HepG2 (cell line): Measurements from ENCODE around the gene PDPR.
"Not testable (repeated sequence)": the region's sequence is repeated elsewhere in the genome, so short reads cannot be mapped to it uniquely, and the experiment has no call there.

ENCODE experiments used
- ATF6 ChIP-seq: sonication (generic); formaldehyde crosslinking; conservative IDR thresholded peaks from 2 replicates; pipeline ENCODE4 v1.4.0; 2020; ENCODE audit warnings: missing genetic modification reagents
- FOSL2 ChIP-seq: sonication (generic); formaldehyde crosslinking; IDR thresholded peaks from 2 replicates; pipeline ENCODE4 v1.4.0; 2020; ENCODE audit warnings: missing genetic modification reagents
- MIXL1 ChIP-seq: IDR thresholded peaks from 2 replicates; pipeline ENCODE4 v1.6.1; 2016
- SP5 ChIP-seq: IDR thresholded peaks from 2 replicates; pipeline ENCODE4 v1.6.1; 2016; ENCODE audit warnings: low read depth, borderline replicate concordance
- STAT6 ChIP-seq: sonication (generic); formaldehyde crosslinking; IDR thresholded peaks from 2 replicates; pipeline ENCODE4 v1.4.0; 2020; ENCODE audit warnings: missing genetic modification reagents, mild to moderate bottlenecking, borderline replicate concordance
- TEAD3 ChIP-seq: optimal IDR thresholded peaks from 2 replicates; pipeline ENCODE3; 2016; ENCODE audit warnings: borderline replicate concordance
- THAP7 ChIP-seq: sonication (generic); formaldehyde crosslinking; IDR thresholded peaks from 2 replicates; pipeline ENCODE4 v1.8.1; 2023; ENCODE audit warnings: mild to moderate bottlenecking, missing genetic modification reagents
- ZNF335 ChIP-seq: sonication (generic); formaldehyde crosslinking; IDR thresholded peaks from 2 replicates; pipeline ENCODE4 v1.4.0; 2020; ENCODE audit warnings: missing genetic modification reagents
- TF ChIP-seq, protein P1 (sequence below): sonication (generic); formaldehyde crosslinking; IDR thresholded peaks from 2 replicates; pipeline ENCODE4 v1.5.0; 2020; ENCODE audit warnings: mild to moderate bottlenecking, missing genetic modification reagents, moderate library complexity
- TF ChIP-seq, protein P2 (sequence below), 2 experiments: IDR thresholded peaks; 2 replicates each; pipeline ENCODE4 v1.6.1; 2011 to 2012; ENCODE audit warnings: low read length in 2 of 2, borderline replicate concordance in 1 of 2, low read depth in 1 of 2, mild to moderate bottlenecking in 1 of 2, moderate library complexity in 1 of 2

GRCh38 chr16:70203508-70203907 is 89.4 kb downstream of the PDPR start:
- TF ChIP-seq STAT6; TEAD3 (CRISPR knock-in tag); MIXL1 (CRISPR knock-in tag); ATF6 (CRISPR knock-in tag); THAP7; SP5 (CRISPR knock-in tag); FOSL2 (CRISPR knock-in tag); ZNF335 (CRISPR knock-in tag): not testable (repeated sequence)
- TF ChIP-seq, protein P1, sequence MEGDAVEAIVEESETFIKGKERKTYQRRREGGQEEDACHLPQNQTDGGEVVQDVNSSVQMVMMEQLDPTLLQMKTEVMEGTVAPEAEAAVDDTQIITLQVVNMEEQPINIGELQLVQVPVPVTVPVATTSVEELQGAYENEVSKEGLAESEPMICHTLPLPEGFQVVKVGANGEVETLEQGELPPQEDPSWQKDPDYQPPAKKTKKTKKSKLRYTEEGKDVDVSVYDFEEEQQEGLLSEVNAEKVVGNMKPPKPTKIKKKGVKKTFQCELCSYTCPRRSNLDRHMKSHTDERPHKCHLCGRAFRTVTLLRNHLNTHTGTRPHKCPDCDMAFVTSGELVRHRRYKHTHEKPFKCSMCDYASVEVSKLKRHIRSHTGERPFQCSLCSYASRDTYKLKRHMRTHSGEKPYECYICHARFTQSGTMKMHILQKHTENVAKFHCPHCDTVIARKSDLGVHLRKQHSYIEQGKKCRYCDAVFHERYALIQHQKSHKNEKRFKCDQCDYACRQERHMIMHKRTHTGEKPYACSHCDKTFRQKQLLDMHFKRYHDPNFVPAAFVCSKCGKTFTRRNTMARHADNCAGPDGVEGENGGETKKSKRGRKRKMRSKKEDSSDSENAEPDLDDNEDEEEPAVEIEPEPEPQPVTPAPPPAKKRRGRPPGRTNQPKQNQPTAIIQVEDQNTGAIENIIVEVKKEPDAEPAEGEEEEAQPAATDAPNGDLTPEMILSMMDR (CRISPR knock-in tag), result not testable (repeated sequence)
- TF ChIP-seq, protein P2, sequence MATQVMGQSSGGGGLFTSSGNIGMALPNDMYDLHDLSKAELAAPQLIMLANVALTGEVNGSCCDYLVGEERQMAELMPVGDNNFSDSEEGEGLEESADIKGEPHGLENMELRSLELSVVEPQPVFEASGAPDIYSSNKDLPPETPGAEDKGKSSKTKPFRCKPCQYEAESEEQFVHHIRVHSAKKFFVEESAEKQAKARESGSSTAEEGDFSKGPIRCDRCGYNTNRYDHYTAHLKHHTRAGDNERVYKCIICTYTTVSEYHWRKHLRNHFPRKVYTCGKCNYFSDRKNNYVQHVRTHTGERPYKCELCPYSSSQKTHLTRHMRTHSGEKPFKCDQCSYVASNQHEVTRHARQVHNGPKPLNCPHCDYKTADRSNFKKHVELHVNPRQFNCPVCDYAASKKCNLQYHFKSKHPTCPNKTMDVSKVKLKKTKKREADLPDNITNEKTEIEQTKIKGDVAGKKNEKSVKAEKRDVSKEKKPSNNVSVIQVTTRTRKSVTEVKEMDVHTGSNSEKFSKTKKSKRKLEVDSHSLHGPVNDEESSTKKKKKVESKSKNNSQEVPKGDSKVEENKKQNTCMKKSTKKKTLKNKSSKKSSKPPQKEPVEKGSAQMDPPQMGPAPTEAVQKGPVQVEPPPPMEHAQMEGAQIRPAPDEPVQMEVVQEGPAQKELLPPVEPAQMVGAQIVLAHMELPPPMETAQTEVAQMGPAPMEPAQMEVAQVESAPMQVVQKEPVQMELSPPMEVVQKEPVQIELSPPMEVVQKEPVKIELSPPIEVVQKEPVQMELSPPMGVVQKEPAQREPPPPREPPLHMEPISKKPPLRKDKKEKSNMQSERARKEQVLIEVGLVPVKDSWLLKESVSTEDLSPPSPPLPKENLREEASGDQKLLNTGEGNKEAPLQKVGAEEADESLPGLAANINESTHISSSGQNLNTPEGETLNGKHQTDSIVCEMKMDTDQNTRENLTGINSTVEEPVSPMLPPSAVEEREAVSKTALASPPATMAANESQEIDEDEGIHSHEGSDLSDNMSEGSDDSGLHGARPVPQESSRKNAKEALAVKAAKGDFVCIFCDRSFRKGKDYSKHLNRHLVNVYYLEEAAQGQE (IDR thresholded peaks at IDR 0.05; ENCODE audit: borderline replicate concordance in 1 of 2, low read depth in 1 of 2, low read length in 2 of 2), result not testable (repeated sequence)
